ENCODE results near the gene ALAS2. TPM values are rescaled to one million over a fixed set of nuclear protein-coding genes. Genes with fewer than 3 reads are reported as not detected.

ALAS2 gene
- total and polyA plus RNA-seq, 2 experiments from 2014 or later = 0.23 TPM; not detected in 1

- TF ChIP-seq CTCF (conservative IDR thresholded peaks at IDR 0.05; ENCODE audit: low read depth in 2 of 2) = no peak
- no peak for TF ChIP-seq STAT1 (IDR thresholded peaks at IDR 0.05; ENCODE audit: unreplicated experiment)
- TF ChIP-seq REST (IDR thresholded peaks at IDR 0.05; ENCODE audit: unreplicated experiment) = no peak
- no peak for TF ChIP-seq NANOG (IDR thresholded peaks at IDR 0.05; ENCODE audit: borderline replicate concordance)
Measured at GRCh38 chrX:55026840-55027239, 3.9 kb downstream of the ALAS2 start (continued).

- no peaks in the 10 kb centered on the region for H3K9me3 Mint-ChIP-seq
- no peaks in the 10 kb centered on the region for H3K27me3 Mint-ChIP-seq (ENCODE audit: insufficient read depth, low read depth, poor library complexity)
- no peaks in the 10 kb centered on the region for H3K36me3 ChIP-seq (ENCODE audit: insufficient read depth)
- DNase-seq (ENCODE audit: low spot score) (no peak), ATAC-seq (no peak)
- H3K36me3 Mint-ChIP-seq (ENCODE audit: low read depth) = no peaks in the 10 kb centered on the region
- H3K4me3 ChIP-seq = no peak overlapping the region
- no peak overlapping the region for H3K27ac Mint-ChIP-seq
- no peak overlapping the region for H3K4me2 ChIP-seq
- H3K4me1 ChIP-seq (ENCODE audit: insufficient read depth) = peaks cover 9% of the 10 kb centered on the region; the same call in 1 of the 2 replicates
- no peak overlapping the region for H3K27ac ChIP-seq (ENCODE audit: low read depth)
- TF ChIP-seq REST (IDR thresholded peaks at IDR 0.05; ENCODE audit: unreplicated experiment) (no peak), POLR2AphosphoS5 (IDR thresholded peaks at IDR 0.05; ENCODE audit: low read depth) (no peak), CREB1 (CRISPR knock-in tag; IDR thresholded peaks at IDR 0.05; ENCODE audit: low read depth) (no peak), NANOG (IDR thresholded peaks at IDR 0.05; ENCODE audit: borderline replicate concordance) (no peak), EZH2 (IDR thresholded peaks at IDR 0.05; ENCODE audit: low read depth, unreplicated experiment) (no peak), JUNB (IDR thresholded peaks at IDR 0.05; ENCODE audit: unreplicated experiment) (no peak)
- H3F3A ChIP-seq (replicated peaks; ENCODE audit: low read depth) = no peaks in the 10 kb centered on the region
- H2AFZ ChIP-seq = no peak overlapping the region
- no peaks in the 10 kb centered on the region for H3K27me3 ChIP-seq (ENCODE audit: insufficient read depth)
- H3K4me3 Mint-ChIP-seq = no peak overlapping the region
- H3K9me2 ChIP-seq (ENCODE audit: insufficient read depth) = no peaks in the 10 kb centered on the region
- no peaks in the 10 kb centered on the region for H4K20me1 ChIP-seq (replicated peaks; ENCODE audit: insufficient read depth)
- H3K79me2 ChIP-seq (replicated peaks; ENCODE audit: insufficient read depth) = no peaks in the 10 kb centered on the region
- H3K4me1 Mint-ChIP-seq = peaks cover 17% of the 10 kb centered on the region
Measured at GRCh38 chrX:55026143-55026542, 4.6 kb downstream of the ALAS2 start.
